Measurements from ENCODE around the gene TANC1.
"Not testable (repeated sequence)": the region's sequence is repeated elsewhere in the genome, so short reads cannot be mapped to it uniquely, and the experiment has no call there.

TANC1 gene

GRCh38 chr2:159032580-159032979 lies 64.1 kb downstream of the TANC1 start:
- no peak for DNase-seq

- DNase-seq: no peak
Observed at GRCh38 chr2:159034713-159035112, 66.3 kb downstream of the TANC1 start.

- peak; percentile 43 for DNase-seq
Observed at GRCh38 chr2:159035790-159036411, 67.5 kb downstream of the TANC1 start.

GRCh38 chr2:159036461-159036860 lies 68.0 kb downstream of the TANC1 start:
- DNase-seq: not testable (repeated sequence)

- not testable (repeated sequence) for DNase-seq
Observed at GRCh38 chr2:159041328-159041727, 72.9 kb downstream of the TANC1 start.

- no peak for DNase-seq
Observed at GRCh38 chr2:159042115-159042850, 73.8 kb downstream of the TANC1 start.

GRCh38 chr2:159043710-159044109 lies 75.3 kb downstream of the TANC1 start:
- DNase-seq: no peak

- peak; percentile 31 for DNase-seq
Observed at GRCh38 chr2:159044804-159045286, 76.4 kb downstream of the TANC1 start.

GRCh38 chr2:159045545-159046454 lies 77.4 kb downstream of the TANC1 start:
- DNase-seq: no peak

GRCh38 chr2:159046966-159047365 lies 78.5 kb downstream of the TANC1 start:
- DNase-seq: peak; percentile 55

GRCh38 chr2:159050426-159050825 lies 82.0 kb downstream of the TANC1 start:
- no peak for DNase-seq

- no peak for DNase-seq
Observed at GRCh38 chr2:159051133-159051532, 82.7 kb downstream of the TANC1 start.

- DNase-seq: no peak
Observed at GRCh38 chr2:159051661-159052060, 83.2 kb downstream of the TANC1 start.

GRCh38 chr2:159052157-159052601 lies 83.7 kb downstream of the TANC1 start:
- no peak for DNase-seq

- DNase-seq: peak; percentile 67
Observed at GRCh38 chr2:159053161-159054031, 85.0 kb downstream of the TANC1 start.

- DNase-seq: no peak
Observed at GRCh38 chr2:159054032-159054334, 85.5 kb downstream of the TANC1 start.

GRCh38 chr2:159054985-159055384 lies 86.5 kb downstream of the TANC1 start:
- DNase-seq: no peak

- DNase-seq: no peak
Observed at GRCh38 chr2:159060518-159060917, 92.1 kb downstream of the TANC1 start.

GRCh38 chr2:159063677-159064076 lies 95.2 kb downstream of the TANC1 start:
- no peak for DNase-seq

- DNase-seq: no peak
Observed at GRCh38 chr2:159064446-159065301, 96.2 kb downstream of the TANC1 start.

- peak; percentile 35 for DNase-seq
Observed at GRCh38 chr2:159065313-159065712, 96.9 kb downstream of the TANC1 start.

All from EL (cell line).